GM11168 (cell line): ENCODE measurements around the gene ALDH3A1.

Experiments
- in situ Hi-C: fragments of 300-500 bp; cut with MboI; formaldehyde crosslinking; loops from one replicate; pipeline ENCODE4 v1.12.0; 2022; ENCODE audit warnings: low sequenced_read_pairs; ENCODE audit not compliant: unreplicated experiment

The ALDH3A1 gene

DNA sequence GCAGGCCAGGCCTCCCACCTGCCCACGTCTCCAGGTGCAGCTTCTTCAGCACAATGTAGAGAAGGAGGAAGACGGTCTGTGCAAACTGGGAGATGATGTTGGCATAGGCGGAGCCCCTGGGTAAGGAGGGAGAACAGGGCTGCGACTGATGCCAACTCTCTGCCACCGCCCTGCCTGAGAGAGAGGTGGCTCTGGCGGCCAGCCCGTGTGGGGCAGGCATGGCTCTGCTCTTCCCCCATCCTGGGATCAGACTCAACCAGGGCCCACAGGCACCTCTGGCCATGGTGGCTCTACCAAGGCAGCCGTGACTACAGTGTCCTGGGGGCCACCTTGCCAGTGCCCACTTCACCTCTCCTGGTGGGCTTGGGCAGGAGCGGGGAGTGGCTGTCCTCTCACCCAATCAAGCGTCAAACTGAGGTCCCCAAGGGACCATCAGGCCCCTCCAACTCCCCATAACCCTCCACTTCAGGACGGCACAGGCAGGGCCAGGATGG is 40.3 kb downstream of the ALDH3A1 start:
- in situ Hi-C loops, result no loop called here

DNA sequence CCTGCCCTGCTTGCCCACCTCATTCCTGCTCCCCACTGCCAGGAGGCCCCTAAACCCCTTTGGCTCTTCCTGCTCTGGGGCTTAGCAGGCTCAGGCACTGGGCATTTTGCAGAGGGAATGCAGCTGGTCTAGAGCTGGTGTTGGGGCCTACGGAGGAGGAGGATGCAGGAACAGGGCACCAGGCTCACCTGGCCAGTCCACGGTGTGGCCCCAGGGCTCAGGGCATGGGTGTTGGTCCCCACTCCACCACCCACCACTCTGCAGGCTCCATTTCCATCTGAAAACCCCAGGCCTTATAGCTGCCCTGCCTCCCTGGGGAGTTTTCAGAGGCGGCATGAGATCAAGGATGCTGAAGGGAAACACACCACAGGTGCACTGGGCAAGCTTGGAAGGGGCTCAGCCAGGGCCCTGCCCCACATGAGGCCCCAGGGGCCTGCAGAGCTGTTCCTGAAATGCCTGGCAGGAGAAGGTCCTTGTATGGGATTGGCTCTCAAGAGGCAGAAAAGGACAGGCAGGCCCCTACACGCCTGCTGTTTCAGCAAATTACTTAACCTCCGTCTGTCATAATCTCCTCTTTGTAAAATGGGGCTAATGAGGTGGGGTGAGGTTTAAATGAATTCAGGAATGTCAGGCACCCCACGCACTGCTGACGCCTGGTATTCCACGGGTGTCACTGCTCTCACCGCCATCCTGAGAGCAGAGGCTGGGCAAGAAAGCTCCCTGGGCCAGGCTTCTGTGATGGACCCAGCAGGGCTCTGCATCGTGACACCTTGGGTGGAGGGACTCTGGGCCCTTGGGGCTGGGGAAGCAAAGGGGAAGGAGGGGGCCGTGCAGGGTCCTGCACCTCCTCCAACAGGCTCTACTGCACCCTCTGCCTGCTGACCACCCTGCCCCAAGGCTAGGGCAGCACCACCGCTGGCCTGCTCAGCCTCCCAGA is 41.0 kb downstream of the ALDH3A1 start:
- in situ Hi-C loops, result no loop called here

DNA sequence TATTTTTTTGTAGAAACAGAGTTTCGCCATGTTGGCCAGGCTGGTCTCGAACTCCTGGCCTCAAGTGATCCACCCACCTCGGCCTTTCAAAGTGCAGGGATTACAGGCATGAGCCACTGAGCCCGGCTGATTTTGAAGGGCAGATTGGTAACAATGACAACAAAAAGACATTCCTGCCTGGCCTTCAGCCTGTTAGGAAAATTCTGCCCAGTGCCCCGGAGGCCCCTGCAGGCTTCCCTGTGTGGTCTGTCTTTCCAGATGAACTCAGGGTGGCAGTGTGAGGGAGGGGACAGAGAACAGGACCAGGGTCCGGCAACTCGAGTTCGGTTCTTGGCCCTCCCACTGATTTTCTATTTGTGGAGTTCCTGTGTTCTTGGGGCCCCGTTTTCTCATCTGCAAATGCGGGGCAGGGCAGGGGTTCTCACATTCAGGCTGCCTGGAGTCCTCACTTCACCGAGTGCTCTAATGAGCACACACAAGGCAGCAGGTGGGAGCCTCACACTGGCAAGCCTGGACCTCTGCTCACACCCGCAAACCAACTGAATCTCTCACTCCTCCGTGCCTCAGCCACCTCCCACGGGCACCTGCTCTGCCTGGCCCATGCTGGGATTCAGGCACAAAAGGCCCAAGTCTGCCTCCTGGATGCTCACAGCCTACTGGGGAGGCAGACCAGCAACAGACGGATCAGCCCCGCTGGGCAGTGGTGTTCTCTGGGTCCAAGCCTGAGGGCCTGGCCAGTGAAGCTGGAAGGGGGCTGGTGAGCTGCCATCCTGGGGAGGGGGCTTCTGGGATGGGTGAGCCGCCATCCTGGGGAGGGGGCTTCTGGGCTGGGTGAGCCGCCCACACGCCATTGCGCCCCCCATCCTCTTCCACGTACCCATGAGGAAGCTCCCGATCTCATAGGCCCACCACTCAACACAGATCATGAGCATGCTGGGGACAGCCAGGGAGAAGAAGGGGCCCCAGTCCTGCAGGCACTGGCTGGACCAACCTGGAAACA is 42.0 kb downstream of the ALDH3A1 start:
- in situ Hi-C loops, result no loop called here

DNA sequence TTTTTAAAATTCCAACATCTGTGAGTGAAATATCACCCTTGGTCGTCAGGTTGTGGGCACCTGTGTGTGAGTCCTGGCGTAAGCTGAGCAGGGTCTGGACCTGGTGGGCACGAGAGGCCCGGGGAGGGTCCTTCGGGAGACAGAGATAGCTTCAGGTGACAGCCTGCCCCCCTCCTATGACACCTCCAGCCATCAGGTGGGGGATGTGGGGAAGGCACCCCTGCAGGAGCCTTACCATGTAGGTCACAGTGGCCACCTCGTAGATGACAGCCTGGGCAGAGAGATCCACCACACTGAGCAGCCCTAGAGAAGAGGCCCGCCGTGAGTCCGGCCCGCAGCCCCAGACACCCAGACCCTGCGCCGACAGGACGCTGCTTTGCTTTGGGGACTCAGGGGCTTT is 42.9 kb downstream of the ALDH3A1 start:
- in situ Hi-C loops, result no loop called here

DNA sequence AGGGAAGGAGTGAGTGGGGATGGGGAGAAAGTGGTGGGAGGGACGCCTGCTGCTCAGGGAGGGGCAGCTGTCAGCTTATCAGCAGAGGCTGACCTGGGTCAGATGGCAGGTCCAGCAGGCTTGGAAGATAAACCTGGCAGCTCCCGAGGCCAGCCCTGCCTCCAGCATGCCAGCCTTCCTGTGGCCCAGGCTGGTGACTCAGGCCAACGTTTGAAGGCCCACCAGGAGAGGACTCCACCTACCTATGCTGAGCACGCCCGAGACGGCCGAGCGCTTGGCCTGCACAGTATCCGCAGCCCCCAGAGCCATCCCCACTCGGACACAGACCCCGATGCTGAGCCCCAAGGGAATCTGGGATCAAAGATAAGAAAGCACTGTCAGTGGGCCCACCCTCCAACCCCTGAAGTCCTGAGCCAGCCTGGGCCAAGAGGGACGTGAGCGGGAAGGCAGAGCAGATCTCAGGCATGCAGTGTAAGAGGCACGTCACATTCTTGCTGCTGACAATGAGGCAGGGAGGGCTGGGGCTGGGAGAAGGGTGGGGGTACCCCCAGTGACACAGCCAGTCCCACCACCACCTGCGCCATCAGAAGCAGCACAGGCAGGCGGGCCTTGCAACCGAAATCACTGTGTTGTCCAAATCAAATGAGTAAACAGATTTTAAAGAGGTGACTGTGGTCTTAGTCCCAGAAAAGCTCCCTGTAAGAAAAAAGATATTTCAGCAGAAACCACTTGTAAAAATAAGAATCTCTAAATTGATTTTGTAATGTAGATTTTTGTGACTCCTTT is 44.1 kb downstream of the ALDH3A1 start:
- in situ Hi-C loops, result no loop called here

DNA sequence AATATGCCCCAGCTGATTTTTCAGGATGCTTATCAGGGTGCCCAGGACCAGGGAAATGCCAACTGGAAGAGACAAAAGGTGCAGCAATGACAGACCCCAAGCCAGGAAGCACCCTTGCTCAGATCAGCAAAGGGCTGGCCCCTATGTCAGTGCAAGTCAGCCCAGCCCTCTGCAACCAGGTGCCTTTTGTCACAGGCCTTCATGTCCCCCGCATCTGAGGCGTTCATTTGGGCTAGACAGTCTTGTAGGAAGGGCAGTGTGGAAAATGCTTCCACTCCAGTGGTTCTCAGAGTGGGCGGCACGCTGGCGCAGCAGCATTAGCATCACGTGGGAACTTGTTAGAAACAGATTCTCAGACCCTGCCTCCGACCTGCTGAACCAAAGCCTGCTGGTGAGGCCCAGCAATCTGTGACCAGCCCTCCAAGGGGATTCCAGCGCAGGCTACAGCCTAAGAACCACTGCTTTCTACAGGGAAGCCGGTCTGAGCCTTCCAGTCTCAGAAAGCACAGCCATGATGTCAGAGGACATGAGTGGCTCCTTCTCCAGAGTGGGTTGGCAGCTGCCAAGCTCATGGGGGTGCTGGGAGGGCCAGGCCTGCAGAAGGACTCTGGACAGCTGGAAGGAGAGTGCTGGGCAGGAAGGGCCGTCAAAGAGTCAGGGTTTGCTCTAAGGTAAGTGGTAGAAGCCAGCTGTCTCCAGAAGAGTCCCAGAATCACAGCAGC is 44.8 kb downstream of the ALDH3A1 start:
- in situ Hi-C loops, result no loop called here

DNA sequence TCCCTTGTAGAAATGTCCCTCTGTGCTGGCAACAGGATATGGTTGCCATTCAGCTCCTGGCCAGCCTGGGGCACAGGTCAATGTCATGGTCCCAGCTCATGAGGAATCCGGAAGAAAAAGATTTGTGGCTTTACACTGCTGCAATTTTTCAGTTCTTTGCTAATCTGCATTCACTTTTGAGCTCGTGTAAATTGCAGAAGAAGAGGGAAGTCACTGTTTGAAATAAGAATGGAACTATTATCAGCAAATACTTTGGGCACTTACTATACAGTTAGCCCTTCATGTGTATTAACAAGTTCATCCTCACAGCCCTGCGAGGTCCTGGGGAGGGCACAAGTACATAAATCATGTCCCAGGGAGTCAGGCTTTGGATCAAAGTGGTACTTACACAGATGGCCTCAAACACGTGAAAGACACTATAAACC is 45.9 kb downstream of the ALDH3A1 start:
- in situ Hi-C loops, result no loop called here
